ENCODE measurements around the gene MFSD6L. TPM values are rescaled to one million over a fixed set of nuclear protein-coding genes. Genes with fewer than 3 reads are reported as not detected.
A peak's percentile ranks its signal among the peaks of the same experiment; 100 is the strongest.

MFSD6L gene
- polyA plus RNA-seq, 3 donors: 0.08 to 0.37 TPM; not detected in 1

DNA sequence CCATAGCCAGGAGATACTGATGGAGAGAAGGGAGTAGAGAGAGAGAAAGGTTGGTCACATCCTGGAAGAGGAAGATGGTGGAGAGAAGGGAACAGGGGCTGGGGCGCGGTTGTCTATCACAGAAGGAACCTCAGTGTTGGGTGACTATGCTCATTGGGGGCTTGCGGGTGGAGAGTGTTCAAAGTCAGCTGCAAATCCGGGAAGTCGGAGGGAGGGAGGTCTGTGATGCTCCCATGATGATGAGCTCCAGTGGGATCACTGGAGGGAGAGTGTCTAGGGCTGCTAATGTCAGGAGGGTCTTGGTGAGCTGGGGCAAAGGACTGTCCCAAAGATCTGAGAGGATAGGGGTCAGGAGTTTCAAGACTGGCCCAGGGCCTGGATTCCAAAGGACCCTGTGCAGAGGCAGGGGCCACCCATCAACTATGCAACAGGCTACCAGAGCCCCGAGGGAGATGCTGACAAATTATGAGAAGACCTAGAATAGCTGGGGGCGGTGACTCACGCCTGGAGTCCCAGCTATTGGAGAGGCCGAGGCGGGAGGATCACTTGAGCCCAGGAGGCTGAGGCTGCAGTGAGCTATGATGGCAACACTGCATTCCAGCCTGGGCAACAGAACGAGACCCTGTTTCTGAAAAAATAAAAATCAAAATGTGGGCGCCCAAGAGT lies 43.4 kb downstream of the MFSD6L start:
- no peaks in the 10 kb centered on the region for H3K9me3 ChIP-seq (replicated peaks in 1 of 2; ENCODE audit: control insufficient read depth in 1 of 2, insufficient read depth in 1 of 2, low read length in 2 of 2)
- no peaks in the 10 kb centered on the region for H3K36me3 Mint-ChIP-seq
- no peaks in the 10 kb centered on the region for H3K27me3 ChIP-seq (ENCODE audit: control insufficient read depth in 2 of 2, insufficient read depth in 2 of 2, low read length in 2 of 2)
- H3K36me3 ChIP-seq (replicated peaks in 1 of 2; ENCODE audit: control insufficient read depth in 1 of 2, insufficient read depth in 2 of 2, low read length in 2 of 2): no peaks in the 10 kb centered on the region
- peaks cover 3 to 12% (median 3%) of the 10 kb centered on the region in 3 donors for H3K27me3 Mint-ChIP-seq (ENCODE audit: low read depth in 3 of 3)
- intact Hi-C loops (cut with micrococcal nuclease): no loop called here
- no peak for DNase-seq
- TF ChIP-seq, protein P1, sequence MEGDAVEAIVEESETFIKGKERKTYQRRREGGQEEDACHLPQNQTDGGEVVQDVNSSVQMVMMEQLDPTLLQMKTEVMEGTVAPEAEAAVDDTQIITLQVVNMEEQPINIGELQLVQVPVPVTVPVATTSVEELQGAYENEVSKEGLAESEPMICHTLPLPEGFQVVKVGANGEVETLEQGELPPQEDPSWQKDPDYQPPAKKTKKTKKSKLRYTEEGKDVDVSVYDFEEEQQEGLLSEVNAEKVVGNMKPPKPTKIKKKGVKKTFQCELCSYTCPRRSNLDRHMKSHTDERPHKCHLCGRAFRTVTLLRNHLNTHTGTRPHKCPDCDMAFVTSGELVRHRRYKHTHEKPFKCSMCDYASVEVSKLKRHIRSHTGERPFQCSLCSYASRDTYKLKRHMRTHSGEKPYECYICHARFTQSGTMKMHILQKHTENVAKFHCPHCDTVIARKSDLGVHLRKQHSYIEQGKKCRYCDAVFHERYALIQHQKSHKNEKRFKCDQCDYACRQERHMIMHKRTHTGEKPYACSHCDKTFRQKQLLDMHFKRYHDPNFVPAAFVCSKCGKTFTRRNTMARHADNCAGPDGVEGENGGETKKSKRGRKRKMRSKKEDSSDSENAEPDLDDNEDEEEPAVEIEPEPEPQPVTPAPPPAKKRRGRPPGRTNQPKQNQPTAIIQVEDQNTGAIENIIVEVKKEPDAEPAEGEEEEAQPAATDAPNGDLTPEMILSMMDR (IDR thresholded peaks at IDR 0.05): no peak
- H3K27ac Mint-ChIP-seq: peak overlapping the region in 1 of 7 donors; percentile 50
- H2AFZ ChIP-seq (ENCODE audit: insufficient read depth, low read depth, low read length, poor library complexity, severe bottlenecking): no peak overlapping the region
- H3K79me2 ChIP-seq (ENCODE audit: insufficient read depth, low read length): no peaks in the 10 kb centered on the region
- H4K20me1 ChIP-seq (ENCODE audit: insufficient read depth, low read length): no peaks in the 10 kb centered on the region
- H3K27ac ChIP-seq (ENCODE audit: low read depth in 1 of 2, low read length in 2 of 2): no peak overlapping the region
- no peak overlapping the region for H3K9ac ChIP-seq (ENCODE audit: insufficient read depth, low read length, poor library complexity, severe bottlenecking)
- WGBS (ENCODE audit: insufficient coverage): 95% methylated on average over 11 of the region's 12 CpGs
- no peaks in the 10 kb centered on the region for H3K4me1 ChIP-seq (ENCODE audit: control insufficient read depth in 1 of 2, insufficient read depth in 2 of 2, low read length in 2 of 2)
- no peak overlapping the region for H3K4me3 Mint-ChIP-seq
- H3K4me3 ChIP-seq (replicated peaks in 1 of 3; ENCODE audit: low read depth in 2 of 3, low read length in 3 of 3): no peak overlapping the region
- no peak overlapping the region for H3K4me2 ChIP-seq (replicated peaks; ENCODE audit: extremely low read depth, low read length, poor library complexity, severe bottlenecking)
- H3K4me1 Mint-ChIP-seq: no peaks in the 10 kb centered on the region
- H3K9me3 Mint-ChIP-seq: peaks cover 0 to 1% (median 0%) of the 10 kb centered on the region in 7 donors

DNA sequence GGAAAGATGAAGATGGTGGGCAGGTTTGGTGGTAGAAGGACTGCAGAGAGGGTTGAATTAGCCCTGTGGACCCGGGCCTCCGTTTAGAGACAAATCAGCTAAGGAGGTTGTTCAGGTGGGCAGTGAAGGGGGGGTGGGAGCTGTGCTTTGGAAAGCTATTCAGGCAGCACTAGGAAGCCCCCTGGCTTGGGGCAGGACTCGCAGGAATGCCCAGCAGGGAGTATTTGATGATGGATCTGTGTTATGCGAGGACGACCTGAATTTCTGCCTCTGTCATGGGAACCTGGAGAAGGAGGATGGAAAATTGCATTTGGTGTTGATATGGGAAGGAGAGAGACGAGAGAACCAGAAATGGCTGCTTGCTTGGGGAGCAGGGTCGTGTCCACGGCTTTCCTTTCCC lies 44.3 kb downstream of the MFSD6L start:
- Mint-ChIP-seq H3K4me1 (no peaks in the 10 kb centered on the region), H3K27me3 (ENCODE audit: low read depth in 3 of 3) (peaks cover 3 to 12% (median 3%) of the 10 kb centered on the region in 3 donors), H3K27ac (no peak overlapping the region), H3K4me3 (no peak overlapping the region), H3K9me3 (peaks cover 0 to 1% (median 0%) of the 10 kb centered on the region in 7 donors), H3K36me3 (no peaks in the 10 kb centered on the region)
- Histone ChIP-seq H3K36me3 (replicated peaks in 1 of 2; ENCODE audit: control insufficient read depth in 1 of 2, insufficient read depth in 2 of 2, low read length in 2 of 2) (no peaks in the 10 kb centered on the region), H3K4me2 (replicated peaks; ENCODE audit: extremely low read depth, low read length, poor library complexity, severe bottlenecking) (no peak overlapping the region), H3K4me3 (replicated peaks in 1 of 3; ENCODE audit: low read depth in 2 of 3, low read length in 3 of 3) (no peak overlapping the region), H3K9ac (ENCODE audit: insufficient read depth, low read length, poor library complexity, severe bottlenecking) (no peak overlapping the region), H3K4me1 (ENCODE audit: control insufficient read depth in 1 of 2, insufficient read depth in 2 of 2, low read length in 2 of 2) (no peaks in the 10 kb centered on the region), H3K27ac (ENCODE audit: low read depth in 1 of 2, low read length in 2 of 2) (no peak overlapping the region), H3K79me2 (ENCODE audit: insufficient read depth, low read length) (no peaks in the 10 kb centered on the region), H3K27me3 (ENCODE audit: control insufficient read depth in 2 of 2, insufficient read depth in 2 of 2, low read length in 2 of 2) (no peaks in the 10 kb centered on the region), H3K9me3 (replicated peaks in 1 of 2; ENCODE audit: control insufficient read depth in 1 of 2, insufficient read depth in 1 of 2, low read length in 2 of 2) (no peaks in the 10 kb centered on the region), H4K20me1 (ENCODE audit: insufficient read depth, low read length) (no peaks in the 10 kb centered on the region), H2AFZ (ENCODE audit: insufficient read depth, low read depth, low read length, poor library complexity, severe bottlenecking) (no peak overlapping the region)
- TF ChIP-seq, protein P1 (IDR thresholded peaks at IDR 0.05): no peak
- 96% methylated on average over 5 of the region's 8 CpGs for WGBS (ENCODE audit: insufficient coverage)
- intact Hi-C loops (cut with micrococcal nuclease): no loop called here
- no peak for DNase-seq
